ENCODE measurements around the gene RIN3.

DNA sequence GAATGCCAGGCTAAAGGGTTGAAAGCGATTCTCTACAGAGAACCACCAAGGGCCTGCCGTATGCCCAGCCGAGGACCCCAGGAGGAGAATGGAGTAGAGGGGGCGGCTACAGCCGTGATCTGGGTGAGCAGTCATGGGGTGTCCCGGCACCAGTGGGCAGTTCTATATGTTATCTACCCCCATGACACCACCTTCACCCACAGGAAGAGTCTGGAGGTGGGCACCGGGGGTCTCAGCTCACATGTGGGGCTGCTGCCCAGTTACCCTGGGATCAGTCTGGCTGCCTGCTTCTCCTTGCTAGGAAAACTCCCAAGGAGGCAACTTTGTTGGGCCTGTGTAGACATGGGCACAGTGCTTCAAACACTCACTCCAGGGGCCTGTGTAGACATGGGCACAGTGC, 135.5 kb downstream of the RIN3 start:
- TF ChIP-seq, protein P1, sequence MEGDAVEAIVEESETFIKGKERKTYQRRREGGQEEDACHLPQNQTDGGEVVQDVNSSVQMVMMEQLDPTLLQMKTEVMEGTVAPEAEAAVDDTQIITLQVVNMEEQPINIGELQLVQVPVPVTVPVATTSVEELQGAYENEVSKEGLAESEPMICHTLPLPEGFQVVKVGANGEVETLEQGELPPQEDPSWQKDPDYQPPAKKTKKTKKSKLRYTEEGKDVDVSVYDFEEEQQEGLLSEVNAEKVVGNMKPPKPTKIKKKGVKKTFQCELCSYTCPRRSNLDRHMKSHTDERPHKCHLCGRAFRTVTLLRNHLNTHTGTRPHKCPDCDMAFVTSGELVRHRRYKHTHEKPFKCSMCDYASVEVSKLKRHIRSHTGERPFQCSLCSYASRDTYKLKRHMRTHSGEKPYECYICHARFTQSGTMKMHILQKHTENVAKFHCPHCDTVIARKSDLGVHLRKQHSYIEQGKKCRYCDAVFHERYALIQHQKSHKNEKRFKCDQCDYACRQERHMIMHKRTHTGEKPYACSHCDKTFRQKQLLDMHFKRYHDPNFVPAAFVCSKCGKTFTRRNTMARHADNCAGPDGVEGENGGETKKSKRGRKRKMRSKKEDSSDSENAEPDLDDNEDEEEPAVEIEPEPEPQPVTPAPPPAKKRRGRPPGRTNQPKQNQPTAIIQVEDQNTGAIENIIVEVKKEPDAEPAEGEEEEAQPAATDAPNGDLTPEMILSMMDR (IDR thresholded peaks at IDR 0.05): no peak
- TF ChIP-seq POLR2A (IDR thresholded peaks at IDR 0.05): no peak
